HL-60/S4 (cell line): ENCODE data around the gene CFAP100.

ENCODE experiments used
- in situ Hi-C: fragments of 300-500 bp; cut with MboI; formaldehyde crosslinking; loops from 2 replicates; pipeline ENCODE4 v1.14.3; 2022; ENCODE audit warnings: low sequenced_read_pairs

Gene CFAP100

DNA sequence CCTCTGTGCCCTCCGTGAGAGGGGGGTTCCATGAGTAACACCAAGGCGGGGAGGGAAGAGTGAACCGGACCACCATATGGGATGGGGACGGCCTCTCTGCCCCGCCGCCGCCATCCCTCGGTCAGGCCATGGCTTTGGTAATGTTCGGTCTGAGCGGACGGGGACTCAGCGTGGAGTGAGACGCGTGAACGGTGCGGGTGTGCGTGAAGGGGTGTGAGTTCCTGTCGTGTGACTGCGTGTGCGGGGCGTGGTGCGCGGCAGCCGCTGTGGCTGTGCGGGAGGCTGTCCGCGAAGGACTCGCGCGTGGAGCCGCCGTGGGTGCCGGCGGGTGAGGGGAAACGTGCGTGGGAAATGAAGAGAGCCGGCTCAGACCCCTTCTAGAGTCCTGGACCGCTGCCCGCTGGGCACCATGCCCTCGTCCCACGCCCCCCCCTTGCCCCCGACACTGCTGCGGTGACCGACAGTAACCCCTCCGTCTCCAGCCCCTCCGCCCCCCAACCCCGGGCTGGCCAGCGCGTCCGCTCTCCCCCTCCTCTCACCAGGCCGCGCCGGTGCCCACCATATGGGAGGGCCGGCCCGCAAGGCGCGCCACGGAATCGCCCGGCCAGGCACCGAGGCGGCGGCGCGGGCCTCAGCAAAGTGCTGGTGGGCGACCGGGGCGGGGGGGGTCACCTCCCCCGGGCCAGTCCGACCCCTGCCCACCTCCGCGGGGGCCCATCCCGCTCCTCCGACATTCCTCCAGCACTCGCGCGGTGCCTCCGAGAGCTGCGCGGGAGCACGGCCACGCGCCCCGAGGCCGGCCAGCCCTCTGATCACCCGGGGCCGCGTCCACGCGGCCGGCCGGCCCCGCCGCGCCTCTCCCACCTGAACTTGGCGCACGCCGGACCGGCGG, 38.1 kb upstream of the CFAP100 start:
- in situ Hi-C loops, result no loop called here

- in situ Hi-C loops, result no loop called here
These were observed 37.2 kb upstream of the CFAP100 start, which contains the start of gene KLF15 for GRCh38 chr3:126357295-126358037. Gene KLF15, minus strand, starts transcription at chr3:126357408. Its CDS starts 4,486 bp downstream, at chr3:126352922.

- in situ Hi-C loops, result no loop called here
These were observed 36.5 kb upstream of the CFAP100 start for GRCh38 chr3:126358038-126358815.

- in situ Hi-C loops, result no loop called here
These were observed 35.9 kb upstream of the CFAP100 start for GRCh38 chr3:126358816-126359181.

DNA sequence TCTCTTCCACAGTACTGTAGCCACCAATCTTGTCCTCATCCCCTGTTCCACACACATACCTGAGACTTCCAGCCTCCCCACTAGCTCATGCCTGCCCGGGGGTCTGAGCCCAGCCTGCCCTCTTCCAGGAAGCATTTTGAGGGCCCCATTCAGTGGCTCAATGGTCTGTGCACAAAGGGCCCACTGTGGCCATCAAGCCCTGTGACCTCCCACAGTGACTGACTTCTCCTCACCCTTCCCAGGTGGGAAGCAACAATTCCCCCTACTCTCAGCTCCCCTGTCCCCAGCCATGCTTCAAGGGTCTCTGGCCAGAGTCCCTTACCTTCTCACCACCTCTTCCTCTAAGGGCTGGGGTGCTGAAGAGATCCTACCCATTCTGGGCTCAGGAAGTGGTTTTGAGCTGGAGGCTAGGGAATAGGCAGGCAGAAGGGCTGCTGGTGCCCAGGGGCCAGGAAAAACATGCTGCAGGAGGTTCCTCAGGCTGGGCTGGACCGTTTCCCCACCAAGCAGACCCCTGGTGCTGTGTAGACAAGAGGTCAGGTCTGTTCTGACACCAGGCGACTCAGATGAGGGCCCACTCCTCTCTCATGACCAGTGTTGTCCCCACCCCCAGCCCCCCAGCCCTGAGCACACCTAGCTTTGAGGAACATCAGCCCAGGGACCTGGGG, 34.5 kb upstream of the CFAP100 start:
- in situ Hi-C loops, result no loop called here

- in situ Hi-C loops, result no loop called here
These were observed 34.0 kb upstream of the CFAP100 start for GRCh38 chr3:126360714-126361060.

- in situ Hi-C loops, result no loop called here
These were observed 33.5 kb upstream of the CFAP100 start for GRCh38 chr3:126361211-126361610.

GRCh38 chr3:126364130-126364695, 30.5 kb upstream of the CFAP100 start:
- in situ Hi-C loops, result no loop called here

DNA sequence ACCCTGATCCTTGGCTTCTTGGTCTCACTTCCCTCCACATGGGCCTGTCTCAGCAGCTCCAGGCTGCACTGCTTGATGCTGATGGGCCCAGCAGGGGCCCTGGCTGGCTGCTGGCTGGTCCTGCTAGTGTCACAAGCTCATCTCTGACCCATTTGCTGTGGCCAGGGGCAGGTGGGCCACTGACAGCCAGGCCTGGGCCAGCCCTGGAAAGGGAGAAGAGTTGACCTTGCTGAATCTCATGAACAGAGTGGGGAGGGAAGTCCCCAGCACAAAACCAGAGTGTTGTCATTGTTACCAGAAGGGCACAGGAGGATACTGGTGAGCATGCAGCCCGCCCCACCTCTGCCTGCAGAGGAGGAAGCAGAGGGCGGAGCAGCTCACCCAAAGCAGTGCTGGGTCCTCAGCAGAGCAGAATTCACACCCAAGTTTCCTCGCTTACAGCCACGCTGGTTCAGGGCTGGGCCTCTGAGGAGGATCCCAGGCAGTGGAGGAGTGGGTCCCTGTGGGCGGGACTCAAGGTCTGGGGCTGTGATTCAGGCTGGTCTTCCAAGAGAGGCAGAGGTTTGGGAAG, 29.9 kb upstream of the CFAP100 start:
- in situ Hi-C loops, result no loop called here

- in situ Hi-C loops, result no loop called here
These were observed 29.1 kb upstream of the CFAP100 start for GRCh38 chr3:126365351-126366277.

DNA sequence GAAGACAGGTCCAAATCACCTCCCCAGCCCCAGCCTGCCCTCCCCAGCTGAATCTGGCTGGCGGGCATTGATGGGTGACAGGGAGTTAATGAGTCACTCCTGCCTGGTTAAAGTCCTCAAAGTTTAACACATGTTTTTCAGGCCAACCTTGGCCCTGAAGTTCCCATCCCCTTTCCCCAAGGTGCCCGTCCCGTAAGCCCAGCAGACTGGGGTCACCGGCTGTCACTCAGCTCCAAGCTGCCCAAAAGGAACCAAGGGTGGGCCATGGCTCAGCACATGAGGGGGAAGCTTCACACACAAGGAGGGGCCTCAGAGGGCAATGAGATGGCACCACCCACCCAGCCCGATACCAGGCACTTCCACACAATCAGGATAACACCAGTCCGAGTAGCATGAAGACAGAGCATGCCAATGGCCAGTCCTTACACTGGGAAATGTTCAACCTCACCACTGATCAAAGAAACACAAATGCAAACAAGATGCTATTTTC, 27.3 kb upstream of the CFAP100 start:
- in situ Hi-C loops, result no loop called here

- in situ Hi-C loops, result no loop called here
These were observed 25.2 kb upstream of the CFAP100 start for GRCh38 chr3:126369490-126369889.

DNA sequence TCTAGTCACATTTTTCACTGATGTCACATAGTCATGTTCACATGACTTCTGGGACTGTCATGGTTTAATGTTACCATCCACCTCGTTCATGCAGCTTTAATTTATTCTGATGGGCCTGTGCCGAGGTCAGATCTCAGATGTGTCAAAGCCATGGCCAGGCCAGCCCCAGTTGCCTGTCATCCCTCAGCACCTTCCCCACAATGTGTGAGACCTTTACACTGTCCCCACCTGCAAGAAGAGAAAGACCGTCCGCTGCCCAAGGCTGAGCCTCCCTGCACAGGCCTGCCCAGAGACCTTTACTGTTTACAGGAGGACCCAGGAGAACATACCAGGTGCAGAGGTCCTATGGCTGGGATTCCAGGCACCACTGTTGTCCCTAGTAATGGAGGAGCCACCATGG, 24.7 kb upstream of the CFAP100 start:
- in situ Hi-C loops, result no loop called here

GRCh38 chr3:126370606-126371005, 24.1 kb upstream of the CFAP100 start:
- in situ Hi-C loops, result no loop called here

DNA sequence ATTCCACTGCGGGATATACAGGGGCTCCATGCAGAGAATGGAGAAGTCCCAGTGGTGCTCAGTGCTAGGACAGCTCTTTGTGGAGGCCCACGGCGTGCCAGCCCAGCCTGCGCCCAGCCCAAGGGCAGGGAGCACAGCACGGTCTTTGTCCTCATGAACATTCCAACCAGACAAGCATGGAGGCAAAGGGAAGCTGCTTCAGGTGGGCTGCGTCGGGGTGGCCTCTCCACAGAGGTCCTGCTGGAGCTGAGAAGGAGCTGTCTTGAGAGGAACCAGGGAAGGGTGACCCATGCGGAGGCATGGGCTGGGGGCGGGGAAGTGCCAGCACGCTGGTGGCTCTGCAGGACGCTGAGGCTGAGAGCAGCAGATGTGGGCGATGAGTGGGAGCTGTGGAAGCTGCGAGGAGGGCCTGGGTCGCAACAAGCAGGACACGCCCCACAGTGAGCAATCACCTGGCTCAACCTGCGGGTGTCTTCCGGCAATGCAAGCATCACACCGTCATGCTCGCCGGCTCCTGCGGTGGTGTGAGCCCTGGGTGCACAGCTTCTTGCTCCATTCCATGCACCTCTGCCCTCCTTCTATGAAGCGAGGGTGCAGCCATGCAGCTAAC, 23.5 kb upstream of the CFAP100 start:
- in situ Hi-C loops, result no loop called here

DNA sequence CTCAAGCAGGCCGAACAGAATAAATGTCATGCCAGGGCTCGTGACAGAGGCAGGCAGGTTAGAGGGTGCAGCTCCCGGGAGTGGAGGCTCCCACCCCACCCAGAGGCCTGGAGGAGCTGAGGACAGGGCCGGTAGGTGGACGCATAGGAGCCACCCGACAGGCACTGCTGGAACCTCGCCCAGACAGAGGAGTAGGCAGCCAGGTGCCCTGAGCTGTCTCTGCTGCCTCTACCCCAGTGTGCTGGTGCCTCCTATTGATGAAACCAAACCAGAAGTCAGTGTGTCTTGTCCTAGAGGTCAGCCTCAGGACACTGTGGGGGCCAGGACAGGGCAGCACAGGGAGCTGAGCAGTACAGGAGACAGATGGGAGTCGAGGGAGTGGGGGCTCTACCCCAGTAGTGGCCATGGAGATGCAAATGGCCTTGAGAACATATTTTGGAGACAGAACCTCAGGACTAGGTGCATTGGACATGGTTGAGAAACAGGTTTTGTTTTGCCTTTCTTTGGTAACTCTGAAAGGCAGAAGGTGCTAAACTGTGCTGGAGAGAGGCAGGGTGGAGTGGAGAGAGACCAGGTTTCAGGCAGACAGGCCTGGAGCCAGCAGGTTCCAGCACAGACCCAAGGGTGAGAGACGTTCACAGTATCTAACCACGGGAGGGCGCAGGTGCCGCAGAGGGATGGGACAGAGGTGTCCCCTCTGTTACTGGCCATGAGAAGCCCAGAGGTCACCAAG, 22.1 kb upstream of the CFAP100 start:
- in situ Hi-C loops, result no loop called here

DNA sequence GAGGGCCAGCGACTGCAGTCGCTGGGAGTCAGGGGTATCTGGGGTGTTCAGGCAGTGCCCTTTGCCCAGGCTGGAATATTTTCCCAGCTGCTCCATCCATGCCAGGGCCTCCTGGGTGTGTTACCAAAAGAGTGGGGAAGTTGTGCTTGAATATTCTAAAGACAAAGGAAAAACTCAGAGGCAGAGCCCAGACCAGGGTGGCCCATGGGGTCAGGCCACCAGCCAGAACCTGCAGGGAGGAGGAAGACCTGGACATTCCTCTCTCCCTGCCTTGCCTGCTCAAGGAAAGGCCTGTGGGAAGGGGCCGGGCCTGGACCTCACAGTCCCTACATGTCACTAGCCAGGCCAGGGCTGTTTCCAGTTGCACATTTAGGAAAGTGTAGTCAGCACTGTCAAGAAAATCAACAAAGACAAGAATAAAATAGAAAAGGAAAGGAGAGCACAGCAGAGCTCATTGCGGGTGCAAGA, 21.5 kb upstream of the CFAP100 start:
- in situ Hi-C loops, result no loop called here
